Fibroblast of lung (primary cell): Measurements from ENCODE around the gene MGAT4C. TPM values are rescaled to one million over a fixed set of nuclear protein-coding genes. Genes with fewer than 3 reads are reported as not detected.
A peak's percentile ranks its signal among the peaks of the same experiment; 100 is the strongest.

Experiments
- DNase-seq, 2 donors: peaks; one replicate each; pipeline versions ENCODE4 v3.0.0 to v3.0.0-alpha.2; 2010; ENCODE audit warnings: low read depth in 2 of 2
- H2AFZ ChIP-seq: 2 replicates; pipeline ENCODE4 v1.5.1; 2012; ENCODE audit warnings: low read length, control low read depth, inconsistent platforms
- H3K27ac ChIP-seq: 2 replicates; pipeline ENCODE4 v1.5.1; 2011; ENCODE audit warnings: low read length, control low read depth; ENCODE audit not compliant: insufficient read depth
- H3K27me3 ChIP-seq: 2 replicates; pipeline ENCODE4 v1.5.1; 2011; ENCODE audit warnings: mild to moderate bottlenecking, low read length; ENCODE audit not compliant: control insufficient read depth, insufficient read depth
- H3K36me3 ChIP-seq: 2 replicates; pipeline ENCODE4 v1.5.1; 2011; ENCODE audit warnings: low read length; ENCODE audit not compliant: control insufficient read depth, insufficient read depth
- H3K4me1 ChIP-seq: 2 replicates; pipeline ENCODE4 v1.5.1; 2011; ENCODE audit warnings: low read length; ENCODE audit not compliant: control insufficient read depth, insufficient read depth; ENCODE audit errors: extremely low read depth
- H3K4me2 ChIP-seq: 2 replicates; pipeline ENCODE4 v1.5.1; 2011; ENCODE audit warnings: low read length, control low read depth; ENCODE audit not compliant: insufficient read depth; ENCODE audit errors: extremely low read depth
- H3K4me3 ChIP-seq, 4 experiments: fragments of 200-600 bp in 1 of 4; sonication (generic) in 1 of 4; replicated peaks in 1 of 4; 2 replicates each; pipeline ENCODE4 v1.5.1; 2011 to 2016; ENCODE audit warnings: low read length in 4 of 4, low read depth in 3 of 4, mild to moderate bottlenecking in 3 of 4, control low read depth in 2 of 4, inconsistent platforms in 1 of 4, mixed read lengths in 1 of 4; ENCODE audit not compliant: insufficient read depth in 1 of 4; ENCODE audit errors: control extremely low read depth in 1 of 4
- H3K79me2 ChIP-seq: 2 replicates; pipeline ENCODE4 v1.5.1; 2012; ENCODE audit warnings: mild to moderate bottlenecking, low read length, inconsistent platforms; ENCODE audit not compliant: control insufficient read depth, insufficient read depth
- H3K9ac ChIP-seq: 2 replicates; pipeline ENCODE4 v1.5.1; 2011; ENCODE audit warnings: mild to moderate bottlenecking, low read length, control low read depth; ENCODE audit not compliant: insufficient read depth
- H3K9me3 ChIP-seq: 2 replicates; pipeline ENCODE4 v1.5.1; 2012; ENCODE audit warnings: low read depth, low read length; ENCODE audit not compliant: control insufficient read depth, insufficient read depth
- H4K20me1 ChIP-seq: 2 replicates; pipeline ENCODE4 v1.5.1; 2011; ENCODE audit warnings: low read length; ENCODE audit not compliant: control insufficient read depth, insufficient read depth; ENCODE audit errors: extremely low read depth
- EZH2 ChIP-seq: IDR thresholded peaks from 2 replicates; pipeline ENCODE4 v1.5.1; 2012; ENCODE audit warnings: low read length, control low read depth, mild to moderate bottlenecking; ENCODE audit errors: missing control alignments
- polyA plus RNA-seq, 2 donors: library from polyadenylated mRNA; depleted of rRNA in 1 of 2; stranded (reverse) in 1 of 2; unstranded in 1 of 2; fragments of >200 nt; gene quantifications; 2 replicates each; pipeline ENCODE4 v1.2.1, GENCODE V29; 2011 to 2012; ENCODE audit warnings: missing spikeins in 1 of 2
- total RNA-seq: library from RNA; depleted of rRNA; stranded (reverse); fragments of >200 nt; gene quantifications from 2 replicates; pipeline ENCODE4 v1.2.1, GENCODE V29; 2014
- TF ChIP-seq, protein P1 (sequence below), 2 donors: IDR thresholded peaks in 1 of 2; conservative IDR thresholded peaks in 1 of 2; 1 replicate in 1 of 2; 2 replicates in 1 of 2; pipeline ENCODE4 v1.5.1; 2011 to 2012; ENCODE audit warnings: low read length in 2 of 2, control low read depth in 1 of 2, inconsistent platforms in 1 of 2, low read depth in 1 of 2, mild to moderate bottlenecking in 1 of 2

MGAT4C gene
- total and polyA plus RNA-seq, 2 donors (not counting 1 experiment from before 2014, with no cell fraction given), result not detected

DNA sequence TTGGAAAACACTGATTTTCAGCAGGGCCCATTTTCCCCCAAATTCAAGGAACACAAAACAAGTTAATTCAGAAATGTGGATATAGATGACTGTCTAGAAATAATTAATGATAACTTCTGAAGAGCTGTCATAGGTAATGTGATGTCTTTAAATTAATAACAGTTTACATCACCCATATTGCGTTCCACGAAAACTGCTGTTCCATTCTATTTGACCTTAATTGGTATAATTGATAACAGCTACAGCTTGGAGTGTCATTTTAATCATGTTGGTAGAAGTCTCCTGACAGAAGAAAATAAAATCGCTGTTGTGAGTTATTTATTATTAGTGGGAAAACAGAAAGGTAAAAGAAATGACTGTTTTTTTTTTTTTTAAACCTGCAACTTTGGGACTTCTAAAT lies 36.3 kb upstream of the MGAT4C start:
- no peak for DNase-seq
- H3K4me2 ChIP-seq, result no peak overlapping the region
- H3K27ac ChIP-seq, result no peak overlapping the region
- TF ChIP-seq EZH2, result no peak
- TF ChIP-seq, protein P1, sequence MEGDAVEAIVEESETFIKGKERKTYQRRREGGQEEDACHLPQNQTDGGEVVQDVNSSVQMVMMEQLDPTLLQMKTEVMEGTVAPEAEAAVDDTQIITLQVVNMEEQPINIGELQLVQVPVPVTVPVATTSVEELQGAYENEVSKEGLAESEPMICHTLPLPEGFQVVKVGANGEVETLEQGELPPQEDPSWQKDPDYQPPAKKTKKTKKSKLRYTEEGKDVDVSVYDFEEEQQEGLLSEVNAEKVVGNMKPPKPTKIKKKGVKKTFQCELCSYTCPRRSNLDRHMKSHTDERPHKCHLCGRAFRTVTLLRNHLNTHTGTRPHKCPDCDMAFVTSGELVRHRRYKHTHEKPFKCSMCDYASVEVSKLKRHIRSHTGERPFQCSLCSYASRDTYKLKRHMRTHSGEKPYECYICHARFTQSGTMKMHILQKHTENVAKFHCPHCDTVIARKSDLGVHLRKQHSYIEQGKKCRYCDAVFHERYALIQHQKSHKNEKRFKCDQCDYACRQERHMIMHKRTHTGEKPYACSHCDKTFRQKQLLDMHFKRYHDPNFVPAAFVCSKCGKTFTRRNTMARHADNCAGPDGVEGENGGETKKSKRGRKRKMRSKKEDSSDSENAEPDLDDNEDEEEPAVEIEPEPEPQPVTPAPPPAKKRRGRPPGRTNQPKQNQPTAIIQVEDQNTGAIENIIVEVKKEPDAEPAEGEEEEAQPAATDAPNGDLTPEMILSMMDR (conservative IDR thresholded peaks at IDR 0.05 in 1 of 2, IDR thresholded peaks at IDR 0.05 in 1 of 2; ENCODE audit: low read depth in 1 of 2, low read length in 2 of 2), result no peak
- no peak overlapping the region for H3K4me3 ChIP-seq
- H3K4me1 ChIP-seq, result no peaks in the 10 kb centered on the region
- H2AFZ ChIP-seq, result no peak overlapping the region
- H3K9me3 ChIP-seq, result no peaks in the 10 kb centered on the region
- no peaks in the 10 kb centered on the region for H3K79me2 ChIP-seq
- H4K20me1 ChIP-seq, result no peaks in the 10 kb centered on the region
- H3K36me3 ChIP-seq, result no peaks in the 10 kb centered on the region
- H3K9ac ChIP-seq, result no peak overlapping the region
- no peaks in the 10 kb centered on the region for H3K27me3 ChIP-seq

DNA sequence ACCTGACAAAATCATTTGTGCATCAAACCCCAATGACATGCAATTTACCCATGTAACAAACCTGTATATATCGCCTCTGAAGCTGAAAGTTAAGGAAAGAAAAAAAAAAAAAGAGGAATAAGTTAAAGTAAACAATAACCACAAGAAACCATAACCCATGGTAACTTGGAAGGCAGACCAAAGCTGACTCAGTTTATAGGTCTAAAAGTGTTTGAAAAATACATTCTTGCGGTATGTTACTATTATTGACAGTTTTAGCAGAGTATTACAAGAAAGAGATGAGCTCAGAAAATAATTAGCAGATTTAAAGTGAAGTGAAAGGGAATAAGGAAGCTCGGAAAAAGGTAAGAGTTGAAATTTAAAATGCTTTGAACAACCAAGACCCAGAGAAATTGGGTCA lies 34.4 kb upstream of the MGAT4C start:
- no peak for TF ChIP-seq EZH2
- TF ChIP-seq, protein P1 (conservative IDR thresholded peaks at IDR 0.05 in 1 of 2, IDR thresholded peaks at IDR 0.05 in 1 of 2; ENCODE audit: low read depth in 1 of 2, low read length in 2 of 2), result no peak
- Histone ChIP-seq H3K4me2 (no peak overlapping the region), H3K27me3 (no peaks in the 10 kb centered on the region), H2AFZ (no peak overlapping the region), H3K9ac (no peak overlapping the region), H4K20me1 (no peaks in the 10 kb centered on the region), H3K36me3 (no peaks in the 10 kb centered on the region), H3K9me3 (no peaks in the 10 kb centered on the region), H3K4me1 (no peaks in the 10 kb centered on the region), H3K4me3 (no peak overlapping the region), H3K27ac (no peak overlapping the region), H3K79me2 (no peaks in the 10 kb centered on the region)
- peak; percentile 6 to 13 for DNase-seq

DNA sequence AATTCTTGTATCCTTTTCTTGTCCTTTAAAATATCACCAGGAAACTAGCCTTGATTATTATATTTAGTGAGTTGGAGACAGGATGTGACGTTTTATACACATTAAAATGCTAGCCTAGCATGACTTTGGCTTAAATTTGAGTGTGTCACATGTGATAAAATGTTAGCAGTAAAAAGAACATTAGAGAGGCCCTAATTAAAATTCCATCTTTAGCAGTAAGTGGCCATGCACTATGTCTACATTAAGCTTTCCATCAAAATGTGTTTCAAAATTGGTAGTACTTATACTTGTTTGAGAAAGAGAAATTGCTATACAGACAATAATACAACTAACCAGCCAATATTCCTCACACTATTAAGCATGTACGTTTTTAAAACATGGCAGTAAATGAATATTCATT lies 29.9 kb upstream of the MGAT4C start:
- no peak for DNase-seq
- Histone ChIP-seq H4K20me1 (no peaks in the 10 kb centered on the region), H3K79me2 (no peaks in the 10 kb centered on the region), H3K4me1 (no peaks in the 10 kb centered on the region), H3K27me3 (no peaks in the 10 kb centered on the region), H2AFZ (no peak overlapping the region), H3K27ac (no peak overlapping the region), H3K36me3 (no peaks in the 10 kb centered on the region), H3K4me2 (no peak overlapping the region), H3K9me3 (no peaks in the 10 kb centered on the region), H3K9ac (no peak overlapping the region), H3K4me3 (no peak overlapping the region)
- TF ChIP-seq, protein P1 (conservative IDR thresholded peaks at IDR 0.05 in 1 of 2, IDR thresholded peaks at IDR 0.05 in 1 of 2; ENCODE audit: low read depth in 1 of 2, low read length in 2 of 2), result no peak
- no peak for TF ChIP-seq EZH2
